Right lobe of liver (tissue), 4 donors: Measurements from ENCODE around the gene ATRX.

Experiments used
- CTCF ChIP-seq, 4 donors: fragments of 200-600 bp in 3 of 4; fragments of 450-650 bp in 1 of 4; IDR thresholded peaks; one replicate each; pipeline versions ENCODE4 v1.5.1 to v1.8.0; 2016 to 2022; ENCODE audit warnings: antibody characterized with exemption in 4 of 4, mild to moderate bottlenecking in 2 of 4
- POLR2A ChIP-seq: fragments of 450-650 bp; IDR thresholded peaks from one replicate; pipeline ENCODE4 v1.6.1; 2017; ENCODE audit warnings: antibody characterized with exemption, mild to moderate bottlenecking
- donor health status: DM: no; HTN: no; CAD: no.
- donor health status: DM: no; HTN: no; CAD: no.
- donor health status: DM: no; HTN: yes; CAD: no.

DNA sequence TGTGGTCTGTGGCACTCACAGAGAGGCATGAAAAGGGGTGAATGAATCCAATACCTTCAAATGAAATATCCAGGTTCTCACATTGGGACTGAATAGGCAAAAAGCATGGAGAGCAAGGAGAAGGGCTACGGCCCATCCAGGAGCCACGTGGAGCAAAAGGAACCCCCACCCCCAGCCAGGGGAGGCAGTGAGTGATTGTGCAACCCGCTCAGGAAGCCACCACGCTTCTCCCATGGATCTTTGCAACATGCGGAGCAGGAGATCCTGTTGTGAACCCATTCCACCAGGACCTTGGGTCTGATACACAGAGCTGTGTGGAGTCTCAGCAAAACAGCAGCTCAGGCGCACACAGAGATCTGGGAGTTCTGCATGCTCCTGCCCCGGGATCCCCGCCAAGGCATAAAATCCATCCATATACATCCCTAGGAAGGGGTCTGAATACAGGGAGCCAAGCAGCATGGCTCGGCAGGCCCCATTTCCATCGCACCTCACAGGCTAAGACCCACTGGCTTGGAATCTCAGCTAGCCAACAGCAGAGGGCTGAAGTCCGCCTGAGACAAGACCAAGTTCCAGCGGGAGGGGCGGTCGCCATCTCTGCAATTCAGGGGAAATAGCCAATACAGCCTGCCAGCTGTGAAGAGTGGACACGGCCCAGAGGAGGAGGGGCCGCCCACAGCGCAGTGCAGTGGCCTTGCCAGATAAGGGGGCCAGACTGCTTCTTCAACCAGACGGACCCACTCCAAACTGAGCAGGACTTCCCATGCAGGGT is 258.6 kb downstream of the ATRX start:
- TF ChIP-seq POLR2A (no peak), CTCF (IDR thresholded peaks at IDR 0.05) (no peak)
